ENCODE results near the gene STX3. TPM values are rescaled to one million over a fixed set of nuclear protein-coding genes. Genes with fewer than 3 reads are reported as not detected.

Gene STX3
- total and polyA plus RNA-seq, 2 of the 8 experiments (the other 6 are each of a cell fraction or from before 2014, with no cell fraction given) = 50.5 to 56.1 TPM

- no peak overlapping the region for H3K9ac ChIP-seq (replicated peaks in 1 of 4; ENCODE audit: extremely low read depth in 1 of 4, low read depth in 3 of 4, low read length in 3 of 4)
- no peak overlapping the region for H2AFZ ChIP-seq (ENCODE audit: low read length)
- no peak overlapping the region for H3K27ac ChIP-seq (ENCODE audit: low read depth, low read length)
- no peak overlapping the region for H3K4me3 ChIP-seq (ENCODE audit: extremely low read depth in 1 of 4, insufficient read depth in 2 of 4, low read depth in 3 of 4, low read length in 4 of 4)
- no peak overlapping the region for H3K18ac ChIP-seq (ENCODE audit: extremely low read depth, low read length)
- ChIA-PET CTCF (ENCODE audit: partially characterized antibody) (interaction anchor here (1.0 to 1.4 kb wide), 2 partner anchors 22 to 77 kb away, joined by 3 to 4 read pairs; no protein-coding TSS in a partner anchor), POLR2A (ENCODE audit: partially characterized antibody) (no interaction called here)
- H3K4ac ChIP-seq (replicated peaks; ENCODE audit: insufficient read length, low read depth, low read length) = no peak overlapping the region
- WGBS, 2 experiments (ENCODE audit: extremely low coverage in 1 of 2, insufficient coverage in 1 of 2, insufficient read length in 1 of 2, insufficient replicate concordance in 2 of 2, low coverage in 1 of 2, low lambda C conversion rate in 2 of 2, missing lambda C conversion rate in 1 of 2) = 90% methylated on average over 12 of the region's 12 CpGs; no CpG with 5 or more reads in 1 of the 2 experiments
- H3K79me1 ChIP-seq (ENCODE audit: low read depth, low read length) = no peaks in the 10 kb centered on the region
- no peak overlapping the region for H3K4me2 ChIP-seq (ENCODE audit: insufficient read depth in 1 of 2, low read depth in 2 of 2, low read length in 2 of 2)
- no peak overlapping the region for H2BK15ac ChIP-seq (ENCODE audit: low read length)
- no peaks in the 10 kb centered on the region for H3K23me2 ChIP-seq (ENCODE audit: low read depth, low read length)
- no peak overlapping the region for H2AK5ac ChIP-seq (ENCODE audit: low read depth, low read length)
- no peak overlapping the region for H3K14ac ChIP-seq (ENCODE audit: insufficient read length)
- no peaks in the 10 kb centered on the region for H3K36me3 ChIP-seq (ENCODE audit: control insufficient read depth in 2 of 4, insufficient read depth in 4 of 4, low read length in 3 of 4)
- no peak overlapping the region for H2BK12ac ChIP-seq (ENCODE audit: low read depth, low read length)
- no peak overlapping the region for H3K56ac ChIP-seq (replicated peaks; ENCODE audit: insufficient read length, low read depth, low read length)
- no peak overlapping the region for H3K23ac ChIP-seq (ENCODE audit: insufficient read length)
- no peak overlapping the region for H2BK5ac ChIP-seq (ENCODE audit: low read depth, low read length)
- H2BK20ac ChIP-seq (ENCODE audit: low read length) = no peak overlapping the region
- no peak overlapping the region for H4K91ac ChIP-seq (replicated peaks; ENCODE audit: insufficient read length, low read length)
- FAIRE-seq (no peak), DNase-seq (ENCODE audit: low read depth in 1 of 2, low spot score in 2 of 2) (no peak)
- peaks cover 0 to 4% (median 2%) of the 10 kb centered on the region in 4 experiments; a peak in 3 of 7 replicates for H3K4me1 ChIP-seq (replicated peaks in 1 of 4; ENCODE audit: control insufficient read depth in 3 of 4, insufficient read depth in 4 of 4, low read length in 3 of 4)
- no peaks in the 10 kb centered on the region for H4K20me1 ChIP-seq (replicated peaks in 1 of 2; ENCODE audit: control insufficient read depth in 1 of 2, insufficient read depth in 2 of 2, low read length in 2 of 2)
- H4K8ac ChIP-seq (ENCODE audit: extremely low read depth, insufficient read depth, low read length) = no peak overlapping the region
- no peak overlapping the region for H4K5ac ChIP-seq (ENCODE audit: insufficient read length, low read depth, low read length)
- no peaks in the 10 kb centered on the region for H3K79me2 ChIP-seq (ENCODE audit: control insufficient read depth in 1 of 2, insufficient read depth in 2 of 2, low read length in 2 of 2)
- no peaks in the 10 kb centered on the region for H3K27me3 ChIP-seq (replicated peaks in 1 of 4; ENCODE audit: control insufficient read depth in 3 of 4, extremely low read depth in 1 of 4, insufficient read depth in 3 of 4, low read length in 3 of 4)
- no peak overlapping the region for H2BK120ac ChIP-seq (replicated peaks; ENCODE audit: low read depth, low read length)
- 0 out of 4 replicates have a peak, but pooled peaks cover 0 to 4% of the 10 kb centered on the region in 2 experiments for H3K9me3 ChIP-seq (ENCODE audit: insufficient read depth in 2 of 2, low read depth in 1 of 2, low read length in 1 of 2)
- TF ChIP-seq EP300 (IDR thresholded peaks at IDR 0.05; ENCODE audit: borderline replicate concordance in 1 of 2, low read depth in 2 of 2, low read length in 2 of 2) (no peak), CTBP2 (IDR thresholded peaks at IDR 0.05; ENCODE audit: borderline replicate concordance, insufficient read depth, insufficient read length, low read length) (no peak), CREB1 (IDR thresholded peaks at IDR 0.05) (no peak), POU5F1 (IDR thresholded peaks at IDR 0.05; ENCODE audit: low read depth, low read length) (no peak), TAF1 (IDR thresholded peaks at IDR 0.05; ENCODE audit: low read depth, low read length) (no peak), E2F6 (IDR thresholded peaks at IDR 0.05) (no peak), CTCF (IDR thresholded peaks at IDR 0.05; ENCODE audit: control extremely low read depth in 1 of 3, insufficient read depth in 1 of 3, low read depth in 1 of 3, low read length in 3 of 3) (no peak), TBP (IDR thresholded peaks at IDR 0.05; ENCODE audit: low read depth, low read length) (no peak), PHF8 (conservative IDR thresholded peaks at IDR 0.05; ENCODE audit: low read depth, low read length) (no peak), POLR2AphosphoS5 (IDR thresholded peaks at IDR 0.05; ENCODE audit: low read depth, low read length) (no peak), CHD1 (IDR thresholded peaks at IDR 0.05; ENCODE audit: low read depth, low read length) (no peak)
Measured at GRCh38 chr11:59842316-59842715, 87.1 kb downstream of the STX3 start.

Data from H1 (cell line).